GM18526 (cell line): ENCODE data around the gene ARPC2.

Source experiments
- POLR2A ChIP-seq: IDR thresholded peaks from 3 replicates; pipeline ENCODE4 v1.6.1; 2011; ENCODE audit not compliant: insufficient read length; ENCODE audit errors: extremely low read depth

The ARPC2 gene

GRCh38 chr2:218259099-218259961 is 42.3 kb downstream of the ARPC2 start:
- TF ChIP-seq POLR2A, result no peak

- TF ChIP-seq POLR2A, result no peak
Measured at GRCh38 chr2:218260166-218260565, 43.2 kb downstream of the ARPC2 start.

- TF ChIP-seq POLR2A, result no peak
Measured at GRCh38 chr2:218260742-218261422, 43.9 kb downstream of the ARPC2 start, which contains the start of gene GPBAR1. Gene GPBAR1 (plus strand): TSS chr2:218261015. CDS start chr2:218262725, 1,710 bp downstream.

- no peak for TF ChIP-seq POLR2A
Measured at GRCh38 chr2:218261423-218262236, 44.6 kb downstream of the ARPC2 start.

- TF ChIP-seq POLR2A, result no peak
Measured at GRCh38 chr2:218262237-218262600, 45.2 kb downstream of the ARPC2 start.

- no peak for TF ChIP-seq POLR2A
Measured at GRCh38 chr2:218262631-218263586, 45.9 kb downstream of the ARPC2 start.

GRCh38 chr2:218263817-218264641 is 47.0 kb downstream of the ARPC2 start:
- no peak for TF ChIP-seq POLR2A

- TF ChIP-seq POLR2A, result no peak
Measured at GRCh38 chr2:218264773-218265561, 48.0 kb downstream of the ARPC2 start.

- TF ChIP-seq POLR2A, result no peak
Measured at GRCh38 chr2:218265626-218266025, 48.6 kb downstream of the ARPC2 start.

GRCh38 chr2:218266316-218266979 is 49.5 kb downstream of the ARPC2 start:
- no peak for TF ChIP-seq POLR2A

GRCh38 chr2:218267259-218267658 is 50.3 kb downstream of the ARPC2 start:
- TF ChIP-seq POLR2A, result no peak
